CD4-positive, alpha-beta memory T cell (primary cell): ENCODE results near the gene GRB2. TPM values are rescaled to one million over a fixed set of nuclear protein-coding genes. Genes with fewer than 3 reads are reported as not detected.
A peak's percentile ranks its signal among the peaks of the same experiment; 100 is the strongest.
"Not testable (repeated sequence)": the region's sequence is repeated elsewhere in the genome, so short reads cannot be mapped to it uniquely, and the experiment has no call there.

Experiments
- CTCF ChIA-PET: fragments of 350-600 bp; sonication (Branson Sonifier 250); formaldehyde crosslinking; loops from one replicate; lab custom pipeline; 2021; ENCODE audit warnings: inconsistent platforms; ENCODE audit not compliant: partially characterized antibody; lab: Charles Lee
- POLR2A ChIA-PET: fragments of 350-600 bp; sonication (Branson Sonifier 250); formaldehyde crosslinking; loops from one replicate; lab custom pipeline; 2021; ENCODE audit not compliant: partially characterized antibody; lab: Charles Lee
- DNase-seq, 5 donors: peaks; one replicate each; pipeline versions ENCODE4 v3.0.0 to v3.0.0-alpha.2; 2020 to 2022; ENCODE audit warnings: mixed read lengths in 1 of 5
- H3K27ac ChIP-seq: one replicate; pipeline ENCODE4 v1.7.0; 2013; ENCODE audit warnings: low read depth, low read length
- H3K27me3 ChIP-seq: 2 replicates; pipeline ENCODE4 v1.7.0; 2013; ENCODE audit warnings: mild to moderate bottlenecking, low read length, moderate library complexity; ENCODE audit not compliant: insufficient read depth
- H3K36me3 ChIP-seq: 2 replicates; pipeline ENCODE4 v1.7.0; 2013; ENCODE audit warnings: mild to moderate bottlenecking, low read length, moderate library complexity; ENCODE audit not compliant: insufficient read depth
- H3K4me1 ChIP-seq: 2 replicates; pipeline ENCODE4 v1.7.0; 2013; ENCODE audit warnings: mild to moderate bottlenecking, low read length, moderate library complexity; ENCODE audit not compliant: insufficient read depth
- H3K4me3 ChIP-seq, 2 donors: one replicate each; pipeline ENCODE4 v1.7.0; 2013; ENCODE audit warnings: low read length in 2 of 2, mild to moderate bottlenecking in 1 of 2
- H3K9me3 ChIP-seq, 2 donors: one replicate each; pipeline ENCODE4 v1.7.0; 2013; ENCODE audit warnings: low read length in 2 of 2, control low read depth in 1 of 2; ENCODE audit not compliant: control insufficient read depth in 1 of 2
- H3K27ac Mint-ChIP-seq, 7 donors: one replicate each; pipeline ENCODE4 v1.8.0; 2020 to 2021; ENCODE audit warnings: mixed read lengths in 7 of 7, mild to moderate bottlenecking in 6 of 7, inconsistent platforms in 3 of 7, moderate library complexity in 3 of 7
- H3K27me3 Mint-ChIP-seq, 2 donors: one replicate each; pipeline ENCODE4 v1.8.0; 2020 to 2021; ENCODE audit warnings: mixed read lengths in 2 of 2
- H3K36me3 Mint-ChIP-seq, 2 donors: one replicate each; pipeline ENCODE4 v1.8.0; 2020 to 2021; ENCODE audit warnings: mixed read lengths in 2 of 2, inconsistent platforms in 1 of 2, mild to moderate bottlenecking in 1 of 2
- H3K4me1 Mint-ChIP-seq, 4 donors: one replicate each; pipeline ENCODE4 v1.8.0; 2020 to 2021; ENCODE audit warnings: mixed read lengths in 4 of 4, mild to moderate bottlenecking in 1 of 4
- H3K4me3 Mint-ChIP-seq, 8 donors: one replicate each; pipeline ENCODE4 v1.8.0; 2020 to 2021; ENCODE audit warnings: mixed read lengths in 8 of 8, mild to moderate bottlenecking in 7 of 8, moderate library complexity in 6 of 8, inconsistent platforms in 3 of 8
- H3K9me3 Mint-ChIP-seq, 8 donors: one replicate each; pipeline ENCODE4 v1.8.0; 2020 to 2021; ENCODE audit warnings: mixed read lengths in 8 of 8, mild to moderate bottlenecking in 5 of 8, inconsistent platforms in 3 of 8, moderate library complexity in 1 of 8
- intact Hi-C: fragments of 100-400 bp; cut with micrococcal nuclease; formaldehyde crosslinking; loops from one replicate; pipeline ENCODE4 v1.15.1; 2023
- polyA plus RNA-seq, 2 donors: library from polyadenylated mRNA; unstranded; fragments of 300-500 nt; fragmentation: Illumina TruSeq; gene quantifications; one replicate each; pipeline ENCODE4 v1.2.3, GENCODE V29; 2021
- total RNA-seq, 2 experiments: library from RNA; stranded (reverse); gene quantifications; one replicate each; pipeline ENCODE4 v1.2.3, GENCODE V29; 2021

Gene GRB2
- total and polyA plus RNA-seq, 4 experiments from 2014 or later, result 129 to 155 (median 132) TPM

GRCh38 chr17:75300280-75300679 is 105.2 kb downstream of the GRB2 start:
- Mint-ChIP-seq H3K27me3 (no peaks in the 10 kb centered on the region), H3K36me3 (no peaks in the 10 kb centered on the region), H3K4me3 (no peak overlapping the region), H3K9me3 (no peaks in the 10 kb centered on the region), H3K4me1 (peaks cover 2 to 12% (median 5%) of the 10 kb centered on the region in 4 donors), H3K27ac (no peak overlapping the region)
- Histone ChIP-seq H3K36me3 (no peaks in the 10 kb centered on the region), H3K9me3 (no peaks in the 10 kb centered on the region), H3K4me1 (no peaks in the 10 kb centered on the region), H3K27ac (no peak overlapping the region), H3K4me3 (no peak overlapping the region), H3K27me3 (no peaks in the 10 kb centered on the region)
- intact Hi-C loops, result no loop called here
- no peak for DNase-seq
- CTCF ChIA-PET, result interaction anchor here (1.1 to 1.2 kb wide), 2 partner anchors 23 to 232 kb away, joined by 4 to 5 read pairs; no protein-coding TSS in a partner anchor
- POLR2A ChIA-PET, result no interaction called here

GRCh38 chr17:75295201-75296158 is 110.0 kb downstream of the GRB2 start:
- H3K36me3 Mint-ChIP-seq, result no peaks in the 10 kb centered on the region
- Histone ChIP-seq H3K36me3 (no peaks in the 10 kb centered on the region), H3K9me3 (no peaks in the 10 kb centered on the region), H3K4me3 (no peak overlapping the region), H3K27ac (peak overlapping the region; percentile 1), H3K4me1 (peaks cover 1% of the 10 kb centered on the region), H3K27me3 (no peaks in the 10 kb centered on the region)
- peak overlapping the region in 4 of 7 donors; percentile 7 to 78 (median 20) for H3K27ac Mint-ChIP-seq
- ChIA-PET POLR2A (interaction anchor here (2.0 kb wide), 1 partner anchor 33 kb away, joined by 6 read pairs; the partner anchor contains the start of genes GGA3 and MRPS7), CTCF (interaction anchor here (0.6 to 1.9 kb wide), 3 partner anchors 13 to 116 kb away, joined by 3 to 8 read pairs (median 3); no protein-coding TSS in a partner anchor)
- H3K27me3 Mint-ChIP-seq, result no peaks in the 10 kb centered on the region
- DNase-seq, result no peak
- peaks cover 4 to 15% (median 8%) of the 10 kb centered on the region in 4 donors for H3K4me1 Mint-ChIP-seq
- H3K4me3 Mint-ChIP-seq, result peak overlapping the region in 2 of 8 donors; percentile 24 to 37
- intact Hi-C loops, result no loop called here
- H3K9me3 Mint-ChIP-seq, result no peaks in the 10 kb centered on the region

- H3K27me3 Mint-ChIP-seq, H3K4me3 ChIP-seq, H3K27ac ChIP-seq, H3K36me3 ChIP-seq, H3K27me3 ChIP-seq, DNase-seq, H3K36me3 Mint-ChIP-seq, intact Hi-C loops, H3K9me3 Mint-ChIP-seq, H3K9me3 ChIP-seq: not testable (repeated sequence)
- Mint-ChIP-seq H3K4me3 (peak overlapping the region in 1 of 8 donors; percentile 41), H3K4me1 (peaks cover 9 to 35% (median 22%) of the 10 kb centered on the region in 4 donors), H3K27ac (peak overlapping the region in 1 of 7 donors; percentile 29)
- ChIA-PET CTCF (interaction anchor here (1.3 kb wide), 1 partner anchor 34 kb away, joined by 3 read pairs; no protein-coding TSS in a partner anchor), POLR2A (interaction anchor here (0.6 to 1.4 kb wide), 3 partner anchors 20 to 223 kb away, joined by 3 to 4 read pairs (median 3); partner anchors contain the start of genes GRB2 and TSEN54)
- peaks cover 11% of the 10 kb centered on the region for H3K4me1 ChIP-seq
These were observed 112.5 kb downstream of the GRB2 start for GRCh38 chr17:75292810-75293448.

GRCh38 chr17:75289832-75290337 is 115.6 kb downstream of the GRB2 start:
- Histone ChIP-seq H3K27me3 (no peaks in the 10 kb centered on the region), H3K27ac (peak overlapping the region; percentile 79), H3K4me3 (peak overlapping the region; percentile 93 to 96), H3K9me3 (no peaks in the 10 kb centered on the region), H3K4me1 (peaks cover 12% of the 10 kb centered on the region), H3K36me3 (peaks cover 7% of the 10 kb centered on the region)
- Mint-ChIP-seq H3K9me3 (no peaks in the 10 kb centered on the region), H3K27me3 (no peaks in the 10 kb centered on the region), H3K27ac (peak overlapping the region; percentile 98 to 100 (median 100)), H3K36me3 (peaks cover 10 to 22% of the 10 kb centered on the region in 2 donors), H3K4me3 (peak overlapping the region; percentile 98 to 100 (median 100)), H3K4me1 (peaks cover 4 to 31% (median 14%) of the 10 kb centered on the region in 4 donors)
- CTCF ChIA-PET, result interaction anchor here (0.8 to 3.5 kb wide), 18 partner anchors 11 to 227 kb away, joined by 3 to 59 read pairs (median 6); partner anchors contain the start of genes GGA3, GRB2, MIF4GD and MRPS7
- peak in 3 of 5 donors; percentile 69 to 87 (median 79) for DNase-seq
- intact Hi-C loops, result loop anchor here (1.0 to 2.0 kb wide), 8 partner anchors 19 to 417 kb away; partner anchors contain the start of genes GGA3, GRB2, KCTD2 and MIF4GD
- POLR2A ChIA-PET, result interaction anchor here (0.8 to 3.9 kb wide), 41 partner anchors 10 to 493 kb away, joined by 3 to 148 read pairs (median 5); partner anchors contain the start of genes ARMC7, FDXR, GGA3 and GRB2

GRCh38 chr17:75289115-75289831 is 116.2 kb downstream of the GRB2 start, which contains the start of gene SLC25A19:
SLC25A19 (minus strand) TSS chr17:75289433; CDS start chr17:75286764, 2,669 bp downstream.
- H3K4me3 ChIP-seq, result peak within 1 kb of the TSS; percentile 93 to 96
- ChIA-PET POLR2A (interaction anchor here (0.5 to 3.9 kb wide), 50 partner anchors 8 to 566 kb away, joined by 3 to 148 read pairs (median 5); partner anchors contain the start of genes ARMC7, FDXR, GGA3 and GRB2), CTCF (interaction anchor here (0.8 to 3.5 kb wide), 20 partner anchors 11 to 573 kb away, joined by 3 to 59 read pairs (median 5); partner anchors contain the start of genes GGA3, GRB2, MIF4GD and MRPS7)
- H3K27ac ChIP-seq, result peak within 1 kb of the TSS; percentile 79
- Mint-ChIP-seq H3K4me1 (peaks cover 4 to 31% (median 14%) of the 10 kb centered on the region in 4 donors), H3K27me3 (no peaks in the 10 kb centered on the region), H3K27ac (peak within 1 kb of the TSS; percentile 98 to 100 (median 100)), H3K9me3 (no peaks in the 10 kb centered on the region), H3K4me3 (peak within 1 kb of the TSS; percentile 98 to 100 (median 100)), H3K36me3 (peaks cover 10 to 23% of the 10 kb centered on the region in 2 donors)
- H3K9me3 ChIP-seq, result no peaks in the 10 kb centered on the region
- peaks cover 7% of the 10 kb centered on the region for H3K36me3 ChIP-seq
- H3K4me1 ChIP-seq, result peaks cover 12% of the 10 kb centered on the region
- H3K27me3 ChIP-seq, result no peaks in the 10 kb centered on the region
- peak; percentile 95 to 99 (median 97) for DNase-seq
- intact Hi-C loops, result loop anchor here (1.0 to 2.0 kb wide), 8 partner anchors 18 to 416 kb away; partner anchors contain the start of genes GGA3, GRB2, KCTD2 and MIF4GD
